A549 (cell line): ENCODE data around the gene GRIK4. TPM values are rescaled to one million over a fixed set of nuclear protein-coding genes. Genes with fewer than 3 reads are reported as not detected.

ENCODE experiments used
- ATAC-seq, 2 experiments: fragments of 200-7000 bp in 1 of 2; fragments of >200 bp in 1 of 2; cut with Nextera tagmentation in 1 of 2; cut with Tn5 transposase in 1 of 2; 3 replicates each; pipeline versions ENCODE4 v1.8.0 to v1.9.1; 2018 to 2020; ENCODE audit warnings: mild to moderate bottlenecking in 1 of 2, moderate library complexity in 1 of 2
- CTCF ChIA-PET: fragments of 300-600 bp; sonication (Branson Sonifier 250); formaldehyde crosslinking; extraction: SDS; loops from one replicate; lab custom pipeline; 2021; ENCODE audit warnings: antibody characterized with exemption, inconsistent platforms; lab: Yijun Ruan, JAX
- POLR2A ChIA-PET: fragments of 350-600 bp; formaldehyde crosslinking; extraction: SDS; loops from one replicate; lab custom pipeline; 2021; ENCODE audit warnings: antibody characterized with exemption, inconsistent platforms; lab: Yijun Ruan, JAX
- DNase-seq, 2 experiments: peaks; one replicate each; pipeline versions ENCODE4 v3.0.0 to v3.0.0-alpha.2; 2011 to 2016; ENCODE audit warnings: low read depth in 1 of 2, low spot score in 1 of 2
- FAIRE-seq: peaks from 2 replicates; lab custom pipeline; 2011; peaks lifted over from hg19 to GRCh38; lab: Jason Lieb, UNC
- H3K27ac ChIP-seq, 2 experiments: fragments of >200 bp; sonication (Bioruptor Twin); formaldehyde crosslinking; 3 replicates each; pipeline ENCODE4 v1.5.1; 2016 to 2017
- H3K4me1 ChIP-seq: fragments of >200 bp; sonication (Bioruptor Twin); formaldehyde crosslinking; 3 replicates; pipeline ENCODE4 v1.6.1; 2016
- H3K4me2 ChIP-seq: fragments of >200 bp; sonication (Bioruptor Twin); formaldehyde crosslinking; 3 replicates; pipeline ENCODE4 v1.6.1; 2016
- H3K4me3 ChIP-seq: fragments of >200 bp; sonication (Bioruptor Twin); formaldehyde crosslinking; 3 replicates; pipeline ENCODE4 v1.5.1; 2016
- H3K9me3 ChIP-seq: fragments of >200 bp; sonication (Bioruptor Twin); formaldehyde crosslinking; 3 replicates; pipeline ENCODE4 v1.6.1; 2016
- CEBPB ChIP-seq, 2 experiments: fragments of >200 bp in 1 of 2; sonication (Bioruptor Twin) in 1 of 2; formaldehyde crosslinking in 1 of 2; IDR thresholded peaks; 2 replicates each; pipeline ENCODE4 v1.6.1; 2012 to 2016
- EHMT2 ChIP-seq: fragments of 200-600 bp; sonication (generic); IDR thresholded peaks from 2 replicates; pipeline ENCODE4 v1.6.1; 2016; ENCODE audit warnings: antibody characterized with exemption, low read depth, mild to moderate bottlenecking, moderate library complexity
- HOXB13 ChIP-seq: fragments of 250-450 bp; sonication (Bioruptor Pico); IDR thresholded peaks from 2 replicates; pipeline ENCODE4 v1.5.0; 2020; ENCODE audit warnings: low read depth, mild to moderate bottlenecking, moderate library complexity
- HOXB5 ChIP-seq: fragments of 250-450 bp; sonication (Bioruptor Pico); IDR thresholded peaks from 2 replicates; pipeline ENCODE4 v1.5.0; 2020; ENCODE audit warnings: mild to moderate bottlenecking, moderate library complexity
- NR3C1 ChIP-seq: fragments of >200 bp; sonication (Bioruptor Twin); formaldehyde crosslinking; IDR thresholded peaks from 3 replicates; pipeline ENCODE4 v1.6.1; 2017
- RAD21 ChIP-seq, 2 experiments: fragments of >200 bp in 1 of 2; sonication (Bioruptor Twin) in 1 of 2; formaldehyde crosslinking in 1 of 2; IDR thresholded peaks in 1 of 2; conservative IDR thresholded peaks in 1 of 2; 2 replicates in 1 of 2; 3 replicates in 1 of 2; pipeline ENCODE4 v1.6.1; 2012 to 2018; ENCODE audit warnings: inconsistent platforms in 1 of 2
- TP53 ChIP-seq: fragments of 250-450 bp; sonication (Bioruptor Pico); IDR thresholded peaks from 2 replicates; pipeline ENCODE4 v1.5.0; 2021; ENCODE audit warnings: mild to moderate bottlenecking, moderate library complexity
- ZFP36 ChIP-seq: fragments of 450-650 bp; IDR thresholded peaks from 2 replicates; pipeline ENCODE4 v1.6.1; 2014; ENCODE audit warnings: borderline replicate concordance; ENCODE audit not compliant: partially characterized antibody
- ZNF302 ChIP-seq: fragments of 250-450 bp; sonication (Bioruptor Pico); IDR thresholded peaks from 2 replicates; pipeline ENCODE4 v1.9.0; 2021; ENCODE audit warnings: inconsistent platforms, mild to moderate bottlenecking, moderate library complexity
- ZSCAN20 ChIP-seq: fragments of 250-450 bp; sonication (Bioruptor Pico); IDR thresholded peaks from 2 replicates; pipeline ENCODE4 v1.8.0; 2022; ENCODE audit warnings: mild to moderate bottlenecking, moderate library complexity
- WGBS: methylation state at CpG from one replicate; pipeline ENCODE4 v1.1.6; 2017; ENCODE audit errors: missing lambda C conversion rate; 5-methylcytosine and 5-hydroxymethylcytosine counted together
- polyA plus RNA-seq, 4 experiments: library from polyadenylated mRNA; depleted of rRNA in 3 of 4; stranded (reverse); fragments of >200 nt; fragmentation: RNase III in 1 of 4; extraction: RNeasy Plus Mini Kit Qiagen cat#74134 plus additional on column Dnase treatment in 1 of 4; gene quantifications; 2 replicates in 3 of 4; 3 replicates in 1 of 4; pipeline ENCODE4 v1.2.3, GENCODE V29; 2011 to 2017
- TF ChIP-seq, protein P1 (sequence below): IDR thresholded peaks from 2 replicates; pipeline ENCODE4 v1.6.1; 2012
- TF ChIP-seq, protein P2 (sequence below): fragments of >200 bp; sonication (Bioruptor Twin); formaldehyde crosslinking; IDR thresholded peaks from 2 replicates; pipeline ENCODE4 v1.6.1; 2016
- TF ChIP-seq, protein P3 (sequence below): fragments of 200-600 bp; sonication (generic); IDR thresholded peaks from 2 replicates; pipeline ENCODE4 v1.6.1; 2016; ENCODE audit warnings: antibody characterized with exemption, mild to moderate bottlenecking, moderate library complexity
- TF ChIP-seq, protein P4 (sequence below): fragments of 250-450 bp; sonication (Bioruptor Pico); IDR thresholded peaks from 2 replicates; pipeline ENCODE4 v1.5.0; 2020; ENCODE audit warnings: low read depth, mild to moderate bottlenecking, moderate library complexity
- TF ChIP-seq, protein P5 (sequence below): fragments of 250-450 bp; sonication (Bioruptor Pico); IDR thresholded peaks from 2 replicates; pipeline ENCODE4 v1.5.0; 2021; ENCODE audit warnings: mild to moderate bottlenecking, moderate library complexity, borderline replicate concordance
- TF ChIP-seq, protein P6 (sequence below): IDR thresholded peaks from 2 replicates; pipeline ENCODE4 v1.6.1; 2012; ENCODE audit warnings: low read depth, borderline replicate concordance

GRIK4 gene
- polyA plus RNA-seq, 2 of the 4 experiments (the other 2 are of a cell fraction) = 0.01 TPM; not detected in 1

DNA sequence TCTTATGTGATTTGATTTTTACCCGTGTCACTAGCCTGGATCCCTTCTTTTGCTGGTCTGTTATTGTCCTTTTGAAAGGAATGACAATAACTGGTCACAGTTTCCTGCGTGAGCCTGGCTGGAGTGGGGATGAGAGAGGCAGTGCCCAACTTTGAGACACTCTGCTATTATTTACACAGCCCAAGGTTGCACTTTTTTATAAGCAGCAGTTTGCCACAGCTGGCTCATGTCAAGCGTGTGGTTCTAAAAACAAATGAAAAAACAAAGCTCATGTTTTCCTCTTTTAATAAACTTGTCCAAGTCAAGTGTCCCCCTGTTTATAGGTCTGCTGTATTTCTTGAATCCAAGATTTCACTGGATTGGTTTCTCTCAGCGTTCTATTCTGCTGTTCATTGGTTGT lies 201.3 kb downstream of the GRIK4 start (continued):
- TF ChIP-seq, protein P1, sequence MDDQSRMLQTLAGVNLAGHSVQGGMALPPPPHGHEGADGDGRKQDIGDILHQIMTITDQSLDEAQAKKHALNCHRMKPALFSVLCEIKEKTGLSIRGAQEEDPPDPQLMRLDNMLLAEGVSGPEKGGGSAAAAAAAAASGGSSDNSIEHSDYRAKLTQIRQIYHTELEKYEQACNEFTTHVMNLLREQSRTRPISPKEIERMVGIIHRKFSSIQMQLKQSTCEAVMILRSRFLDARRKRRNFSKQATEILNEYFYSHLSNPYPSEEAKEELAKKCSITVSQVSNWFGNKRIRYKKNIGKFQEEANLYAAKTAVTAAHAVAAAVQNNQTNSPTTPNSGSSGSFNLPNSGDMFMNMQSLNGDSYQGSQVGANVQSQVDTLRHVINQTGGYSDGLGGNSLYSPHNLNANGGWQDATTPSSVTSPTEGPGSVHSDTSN = no peak
- TF ChIP-seq HOXB13 = no peak
- TF ChIP-seq, all 56 proteins: peak for 0

DNA sequence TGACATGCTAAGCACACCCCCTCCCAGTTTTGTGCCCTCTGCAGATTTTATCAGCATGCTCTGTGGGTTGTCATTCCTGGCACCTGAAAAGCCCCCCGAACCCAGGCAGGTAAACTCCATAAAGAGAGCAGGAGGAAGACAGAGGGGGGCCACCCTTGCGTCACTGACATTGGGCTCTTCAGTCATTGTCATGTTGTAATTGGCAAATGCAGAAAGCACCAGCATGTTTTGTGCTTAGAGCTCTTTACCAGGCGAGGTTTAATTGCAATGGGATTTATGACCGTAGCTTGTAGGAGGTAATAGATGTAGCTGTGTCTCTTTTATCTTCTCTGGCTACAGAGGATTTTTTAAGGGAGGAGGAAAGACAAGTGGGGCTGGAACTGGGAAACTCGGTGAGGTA lies 201.7 kb downstream of the GRIK4 start:
- Histone ChIP-seq H3K27ac (no peak overlapping the region), H3K9me3 (no peaks in the 10 kb centered on the region; the same call in 2 of the 3 replicates), H3K4me1 (peaks cover 8% of the 10 kb centered on the region; the same call in 1 of the 3 replicates), H3K4me2 (no peak overlapping the region), H3K4me3 (no peak overlapping the region)
- no peak for ATAC-seq
- TF ChIP-seq, protein P2, sequence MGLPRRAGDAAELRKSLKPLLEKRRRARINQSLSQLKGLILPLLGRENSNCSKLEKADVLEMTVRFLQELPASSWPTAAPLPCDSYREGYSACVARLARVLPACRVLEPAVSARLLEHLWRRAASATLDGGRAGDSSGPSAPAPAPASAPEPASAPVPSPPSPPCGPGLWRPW = no peak
- TF ChIP-seq NR3C1 = no peak
- TF ChIP-seq HOXB5 (CRISPR knock-in tag) = no peak
- no peak for TF ChIP-seq RAD21 (conservative IDR thresholded peaks at IDR 0.05 in 1 of 2, IDR thresholded peaks at IDR 0.05 in 1 of 2)
- no peak for TF ChIP-seq EHMT2
- TF ChIP-seq, protein P3, sequence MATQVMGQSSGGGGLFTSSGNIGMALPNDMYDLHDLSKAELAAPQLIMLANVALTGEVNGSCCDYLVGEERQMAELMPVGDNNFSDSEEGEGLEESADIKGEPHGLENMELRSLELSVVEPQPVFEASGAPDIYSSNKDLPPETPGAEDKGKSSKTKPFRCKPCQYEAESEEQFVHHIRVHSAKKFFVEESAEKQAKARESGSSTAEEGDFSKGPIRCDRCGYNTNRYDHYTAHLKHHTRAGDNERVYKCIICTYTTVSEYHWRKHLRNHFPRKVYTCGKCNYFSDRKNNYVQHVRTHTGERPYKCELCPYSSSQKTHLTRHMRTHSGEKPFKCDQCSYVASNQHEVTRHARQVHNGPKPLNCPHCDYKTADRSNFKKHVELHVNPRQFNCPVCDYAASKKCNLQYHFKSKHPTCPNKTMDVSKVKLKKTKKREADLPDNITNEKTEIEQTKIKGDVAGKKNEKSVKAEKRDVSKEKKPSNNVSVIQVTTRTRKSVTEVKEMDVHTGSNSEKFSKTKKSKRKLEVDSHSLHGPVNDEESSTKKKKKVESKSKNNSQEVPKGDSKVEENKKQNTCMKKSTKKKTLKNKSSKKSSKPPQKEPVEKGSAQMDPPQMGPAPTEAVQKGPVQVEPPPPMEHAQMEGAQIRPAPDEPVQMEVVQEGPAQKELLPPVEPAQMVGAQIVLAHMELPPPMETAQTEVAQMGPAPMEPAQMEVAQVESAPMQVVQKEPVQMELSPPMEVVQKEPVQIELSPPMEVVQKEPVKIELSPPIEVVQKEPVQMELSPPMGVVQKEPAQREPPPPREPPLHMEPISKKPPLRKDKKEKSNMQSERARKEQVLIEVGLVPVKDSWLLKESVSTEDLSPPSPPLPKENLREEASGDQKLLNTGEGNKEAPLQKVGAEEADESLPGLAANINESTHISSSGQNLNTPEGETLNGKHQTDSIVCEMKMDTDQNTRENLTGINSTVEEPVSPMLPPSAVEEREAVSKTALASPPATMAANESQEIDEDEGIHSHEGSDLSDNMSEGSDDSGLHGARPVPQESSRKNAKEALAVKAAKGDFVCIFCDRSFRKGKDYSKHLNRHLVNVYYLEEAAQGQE = no peak
- TF ChIP-seq CEBPB (IDR thresholded peaks at IDR 0.05) = no peak
- TF ChIP-seq, protein P4, sequence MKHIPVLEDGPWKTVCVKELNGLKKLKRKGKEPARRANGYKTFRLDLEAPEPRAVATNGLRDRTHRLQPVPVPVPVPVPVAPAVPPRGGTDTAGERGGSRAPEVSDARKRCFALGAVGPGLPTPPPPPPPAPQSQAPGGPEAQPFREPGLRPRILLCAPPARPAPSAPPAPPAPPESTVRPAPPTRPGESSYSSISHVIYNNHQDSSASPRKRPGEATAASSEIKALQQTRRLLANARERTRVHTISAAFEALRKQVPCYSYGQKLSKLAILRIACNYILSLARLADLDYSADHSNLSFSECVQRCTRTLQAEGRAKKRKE (CRISPR knock-in tag) = no peak
- TF ChIP-seq, protein P5, sequence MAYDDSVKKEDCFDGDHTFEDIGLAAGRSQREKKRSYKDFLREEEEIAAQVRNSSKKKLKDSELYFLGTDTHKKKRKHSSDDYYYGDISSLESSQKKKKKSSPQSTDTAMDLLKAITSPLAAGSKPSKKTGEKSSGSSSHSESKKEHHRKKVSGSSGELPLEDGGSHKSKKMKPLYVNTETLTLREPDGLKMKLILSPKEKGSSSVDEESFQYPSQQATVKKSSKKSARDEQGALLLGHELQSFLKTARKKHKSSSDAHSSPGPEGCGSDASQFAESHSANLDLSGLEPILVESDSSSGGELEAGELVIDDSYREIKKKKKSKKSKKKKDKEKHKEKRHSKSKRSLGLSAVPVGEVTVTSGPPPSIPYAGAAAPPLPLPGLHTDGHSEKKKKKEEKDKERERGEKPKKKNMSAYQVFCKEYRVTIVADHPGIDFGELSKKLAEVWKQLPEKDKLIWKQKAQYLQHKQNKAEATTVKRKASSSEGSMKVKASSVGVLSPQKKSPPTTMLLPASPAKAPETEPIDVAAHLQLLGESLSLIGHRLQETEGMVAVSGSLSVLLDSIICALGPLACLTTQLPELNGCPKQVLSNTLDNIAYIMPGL (CRISPR knock-in tag) = no peak
- FAIRE-seq = no peak
- DNase-seq = no peak
- POLR2A ChIA-PET = no interaction called here
- CTCF ChIA-PET = no interaction called here
- WGBS = 48% methylated on average over 5 of the region's 5 CpGs

DNA sequence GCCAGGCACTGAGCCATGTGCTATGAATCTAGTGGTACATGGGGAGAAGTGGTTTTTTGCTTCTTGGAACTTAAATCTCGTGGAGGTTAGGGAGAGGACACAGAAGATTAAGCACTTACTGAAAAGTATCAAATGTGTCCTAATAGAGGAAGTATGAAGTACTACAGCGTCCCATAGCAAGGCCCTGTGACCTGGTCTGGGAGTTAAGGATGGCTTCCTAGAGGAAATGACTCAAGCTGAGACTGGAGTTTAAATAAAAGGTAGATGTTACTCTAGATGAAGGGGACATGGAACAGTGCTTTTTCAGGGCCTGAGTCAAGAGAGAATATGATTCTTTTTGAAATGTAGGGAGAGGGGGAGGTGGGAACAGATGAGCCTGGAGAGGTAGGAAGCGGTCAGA lies 202.9 kb downstream of the GRIK4 start:
- peaks cover 8% of the 10 kb centered on the region; the same call in 1 of the 3 replicates for H3K4me1 ChIP-seq
- no peak overlapping the region for H3K27ac ChIP-seq
- no peak overlapping the region for H3K4me3 ChIP-seq
- H3K4me2 ChIP-seq = no peak overlapping the region
- TF ChIP-seq ZFP36 = no peak
- TF ChIP-seq, protein P2 = no peak
- TF ChIP-seq TP53 (CRISPR knock-in tag) = no peak
- no peak for TF ChIP-seq ZSCAN20 (CRISPR knock-in tag)
- no peak for TF ChIP-seq ZNF302
- TF ChIP-seq, protein P1 = no peak
- TF ChIP-seq, protein P6, sequence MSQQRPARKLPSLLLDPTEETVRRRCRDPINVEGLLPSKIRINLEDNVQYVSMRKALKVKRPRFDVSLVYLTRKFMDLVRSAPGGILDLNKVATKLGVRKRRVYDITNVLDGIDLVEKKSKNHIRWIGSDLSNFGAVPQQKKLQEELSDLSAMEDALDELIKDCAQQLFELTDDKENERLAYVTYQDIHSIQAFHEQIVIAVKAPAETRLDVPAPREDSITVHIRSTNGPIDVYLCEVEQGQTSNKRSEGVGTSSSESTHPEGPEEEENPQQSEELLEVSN = no peak
- no peak for DNase-seq
- no peaks in the 10 kb centered on the region for H3K9me3 ChIP-seq
- WGBS = 50% methylated on average over 3 of the region's 3 CpGs
- ChIA-PET POLR2A (no interaction called here), CTCF (interaction anchor here (1.7 kb wide), 1 partner anchor 10 kb away, joined by 6 read pairs; no protein-coding TSS in a partner anchor)
- FAIRE-seq = no peak
- 0 out of 6 replicates have a peak, but pooled peaks of 1 of the 2 experiments have one; percentile 31 for ATAC-seq
